H1 (cell line): ENCODE data around the gene FAM83B. TPM values are rescaled to one million over a fixed set of nuclear protein-coding genes. Genes with fewer than 3 reads are reported as not detected.

ENCODE experiments used
- CHD7 ChIP-seq: fragments of 300-600 bp; sonication (generic); IDR thresholded peaks from 2 replicates; pipeline ENCODE4 v1.7.1; 2012; ENCODE audit warnings: low read length, moderate library complexity, mild to moderate bottlenecking, inconsistent platforms; ENCODE audit not compliant: insufficient replicate concordance
- EP300 ChIP-seq, 2 experiments: IDR thresholded peaks; 1 replicate in 1 of 2; 2 replicates in 1 of 2; pipeline ENCODE4 v1.6.1; 2011 to 2012; ENCODE audit warnings: low read depth in 2 of 2, low read length in 2 of 2, mild to moderate bottlenecking in 2 of 2, borderline replicate concordance in 1 of 2, inconsistent platforms in 1 of 2, moderate library complexity in 1 of 2
- polyA plus RNA-seq, 7 experiments: library from polyadenylated mRNA; depleted of rRNA in 3 of 7; stranded (reverse) in 5 of 7; unstranded in 2 of 7; fragments of >200 nt in 5 of 7; fragments of 200-250 nt in 2 of 7; gene quantifications; 1 replicate in 5 of 7; 2 replicates in 1 of 7; 4 replicates in 1 of 7; pipeline versions ENCODE4 v1.2.1 to v1.2.3, GENCODE V29; 2011 to 2013; ENCODE audit warnings: missing spikeins in 2 of 7, mixed read lengths in 2 of 7
- total RNA-seq: library from RNA; stranded (reverse); fragmentation: NEBNext Ultra II Directional; extraction: Animal tissue kit (Norgen Biotek cat#: 25700); gene quantifications from 2 replicates; pipeline ENCODE4 v1.2.1, GENCODE V29; 2021

FAM83B gene
- total and polyA plus RNA-seq, 2 of the 8 experiments (the other 6 are each of a cell fraction or from before 2014, with no cell fraction given): 0.71 to 5.7 TPM

GRCh38 chr6:54929245-54929909 lies 82.8 kb downstream of the FAM83B start (continued):
- no peak for TF ChIP-seq EP300 (IDR thresholded peaks at IDR 0.05; ENCODE audit: borderline replicate concordance in 1 of 2, low read depth in 2 of 2, low read length in 2 of 2)
- no peak for TF ChIP-seq CHD7
